Measurements from ENCODE around the gene GNPDA2. TPM values are rescaled to one million over a fixed set of nuclear protein-coding genes. Genes with fewer than 3 reads are reported as not detected.

The GNPDA2 gene
- total and polyA plus RNA-seq, 9 of the 15 experiments (the other 6 are each of a cell fraction or from before 2014, with no cell fraction given): 10.6 to 20.4 (median 13.0) TPM

DNA sequence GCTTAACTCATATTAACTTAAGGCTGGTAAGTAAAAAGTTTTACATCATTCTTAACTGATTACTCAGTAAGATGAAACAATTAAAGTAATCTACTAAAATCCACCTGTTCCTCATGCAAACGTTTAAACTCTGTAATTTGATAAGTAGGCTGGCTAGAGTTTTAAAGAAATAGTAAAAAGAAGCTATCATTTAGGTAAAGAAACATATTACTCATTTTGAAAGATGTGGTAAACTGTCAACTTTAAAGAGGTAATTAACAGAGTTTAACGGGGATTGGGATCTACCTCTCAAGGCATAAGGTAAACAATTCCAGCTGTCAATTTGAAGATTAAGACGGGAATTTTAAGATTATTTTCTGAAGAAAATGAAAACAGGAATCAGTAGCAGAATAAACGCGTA, 9.8 kb downstream of the GNPDA2 start:
- ChIA-PET POLR2A (interaction anchor here (2.3 kb wide), 1 partner anchor 9 kb away, joined by 13 read pairs; the partner anchor contains the start of gene GNPDA2), CTCF (ENCODE audit: low intra/inter-chr PET ratio) (no interaction called here)
- in situ Hi-C loops (cut with MboI) (no loop called here), intact Hi-C loops (cut with micrococcal nuclease) (no loop called here)
- TF ChIP-seq ZNF133 (CRISPR knock-in tag; IDR thresholded peaks at IDR 0.05): no peak
- no peak for TF ChIP-seq HSF4 (CRISPR knock-in tag; IDR thresholded peaks at IDR 0.05; ENCODE audit: borderline replicate concordance)
- no peak for TF ChIP-seq MAFG (tag; conservative IDR thresholded peaks at IDR 0.05)
- no peak for TF ChIP-seq CSDE1 (IDR thresholded peaks at IDR 0.05)
- no peak for TF ChIP-seq HMG20B (CRISPR knock-in tag; IDR thresholded peaks at IDR 0.05)
- no peak for TF ChIP-seq PPARD (CRISPR knock-in tag; IDR thresholded peaks at IDR 0.05)
- TF ChIP-seq ZNF212 (CRISPR knock-in tag; IDR thresholded peaks at IDR 0.05): no peak
- no peak for TF ChIP-seq DIDO1 (tag; IDR thresholded peaks at IDR 0.05; ENCODE audit: low read depth)
- no peak for TF ChIP-seq HNRNPLL (IDR thresholded peaks at IDR 0.05; ENCODE audit: low read depth, low read length, poor library complexity, severe bottlenecking)
- TF ChIP-seq RHOXF2B (CRISPR knock-in tag; conservative IDR thresholded peaks at IDR 0.05): no peak
- TF ChIP-seq SNIP1 (IDR thresholded peaks at IDR 0.05; ENCODE audit: low read depth): no peak
- no peak for TF ChIP-seq MTF1 (CRISPR knock-in tag; IDR thresholded peaks at IDR 0.05; ENCODE audit: borderline replicate concordance)
- no peak for TF ChIP-seq ZNF551 (CRISPR knock-in tag; IDR thresholded peaks at IDR 0.05)
- TF ChIP-seq ARID1B (IDR thresholded peaks at IDR 0.05): no peak
- no peak for TF ChIP-seq ZNF175 (CRISPR knock-in tag; IDR thresholded peaks at IDR 0.05; ENCODE audit: low read depth)
- TF ChIP-seq CEBPB (tag; IDR thresholded peaks at IDR 0.05): no peak
- TF ChIP-seq HEY1 (CRISPR knock-in tag; IDR thresholded peaks at IDR 0.05; ENCODE audit: borderline replicate concordance): no peak
- TF ChIP-seq NR2C1 (IDR thresholded peaks at IDR 0.05): no peak
- TF ChIP-seq NR2C1 (tag; IDR thresholded peaks at IDR 0.05): no peak
- TF ChIP-seq ZBTB1 (CRISPR knock-in tag; IDR thresholded peaks at IDR 0.05; ENCODE audit: borderline replicate concordance, low read depth): no peak
- no peak for TF ChIP-seq ZNF75A (CRISPR knock-in tag; IDR thresholded peaks at IDR 0.05)
- Histone ChIP-seq H3K4me2 (ENCODE audit: insufficient read depth, low read length) (no peak overlapping the region), H3K36me3 (ENCODE audit: control insufficient read depth, insufficient read depth, low read length) (peaks cover 24% of the 10 kb centered on the region), H3K9ac (ENCODE audit: insufficient read depth in 1 of 2, low read depth in 2 of 2, low read length in 2 of 2) (no peak overlapping the region), H3K27me3 (ENCODE audit: control insufficient read depth in 2 of 2, insufficient read depth in 2 of 2, low read length in 2 of 2) (no peaks in the 10 kb centered on the region), H3K79me2 (ENCODE audit: control insufficient read depth, insufficient read depth, low read length) (peaks cover 52% of the 10 kb centered on the region), H2AFZ (ENCODE audit: low read depth, low read length) (no peak overlapping the region), H3K4me3 (no peak overlapping the region), H3K9me1 (ENCODE audit: control insufficient read depth, insufficient read depth, low read length) (no peaks in the 10 kb centered on the region), H3K9me3 (replicated peaks; ENCODE audit: control insufficient read depth, insufficient read depth, low read depth, low read length) (no peaks in the 10 kb centered on the region), H4K20me1 (replicated peaks; ENCODE audit: control insufficient read depth, insufficient read depth, low read length) (no peaks in the 10 kb centered on the region), H3K27ac (ENCODE audit: extremely low read depth, low read depth, low read length) (no peak overlapping the region), H3K4me1 (replicated peaks in 1 of 2; ENCODE audit: control insufficient read depth in 2 of 2, insufficient read depth in 2 of 2, low read length in 2 of 2) (peaks cover 4 to 7% of the 10 kb centered on the region in 2 experiments; a peak in 3 of 5 replicates)
- ATAC-seq (no peak), DNase-seq (ENCODE audit: extremely low read depth in 1 of 4, low spot score in 3 of 4) (no peak), FAIRE-seq (no peak)
- 64% methylated on average over 5 of the region's 5 CpGs for WGBS (ENCODE audit: insufficient coverage, low coverage, missing lambda C conversion rate)
- no TSS peak for BruUV-seq (replicated peaks)

Measured in K562 (cell line).